WERI-Rb-1 (cell line): ENCODE data around the gene RAB10.
A peak's percentile ranks its signal among the peaks of the same experiment; 100 is the strongest.

Source experiments
- DNase-seq: peaks from one replicate; pipeline ENCODE4 v3.0.0-alpha.2; 2020
- H3K27ac ChIP-seq: fragments of 250-450 bp; sonication (Bioruptor Pico); 2 replicates; pipeline ENCODE4 v1.5.1; 2020; ENCODE audit warnings: mild to moderate bottlenecking, moderate library complexity
- H3K27me3 ChIP-seq: fragments of 250-450 bp; sonication (Bioruptor Pico); 2 replicates; pipeline ENCODE4 v1.5.1; 2021; ENCODE audit warnings: mild to moderate bottlenecking, low read depth, moderate library complexity; ENCODE audit not compliant: insufficient read depth, severe bottlenecking
- H3K36me3 ChIP-seq: fragments of 250-450 bp; sonication (Bioruptor Pico); 2 replicates; pipeline ENCODE4 v1.5.1; 2020; ENCODE audit warnings: mild to moderate bottlenecking, moderate library complexity
- H3K4me3 ChIP-seq: 2 replicates; pipeline ENCODE4 v1.5.1; 2011; ENCODE audit warnings: low read depth, mild to moderate bottlenecking, control low read depth, low read length
- H3K9me3 ChIP-seq: fragments of 250-450 bp; sonication (Bioruptor Pico); 2 replicates; pipeline ENCODE4 v1.5.1; 2021; ENCODE audit warnings: mild to moderate bottlenecking, moderate library complexity; ENCODE audit not compliant: severe bottlenecking
- TF ChIP-seq, protein P1 (sequence below): IDR thresholded peaks from 2 replicates; pipeline ENCODE4 v1.5.1; 2011; ENCODE audit warnings: low read depth, mild to moderate bottlenecking, control low read depth, inconsistent platforms, low read length

RAB10 gene

DNA sequence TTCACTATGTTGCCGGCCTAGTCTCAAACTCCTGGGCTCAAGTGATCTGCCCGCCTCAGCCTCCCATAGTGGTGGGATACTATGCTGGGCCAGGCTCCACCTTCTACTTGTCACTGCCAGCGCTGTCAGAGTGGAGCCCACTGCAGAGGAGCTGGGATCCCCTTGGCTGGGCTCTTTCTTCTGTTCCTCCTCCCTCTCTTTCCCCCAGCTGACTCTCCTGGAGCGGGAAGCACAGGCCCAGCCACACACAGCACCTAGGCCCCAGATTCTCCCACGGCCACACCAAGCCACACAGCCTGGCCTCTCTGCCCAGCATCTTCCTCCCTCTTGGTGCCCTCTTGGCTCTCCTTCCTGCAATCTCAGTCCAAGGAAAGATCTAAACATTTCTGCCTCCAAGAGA is 135.3 kb downstream of the RAB10 start:
- TF ChIP-seq, protein P1, sequence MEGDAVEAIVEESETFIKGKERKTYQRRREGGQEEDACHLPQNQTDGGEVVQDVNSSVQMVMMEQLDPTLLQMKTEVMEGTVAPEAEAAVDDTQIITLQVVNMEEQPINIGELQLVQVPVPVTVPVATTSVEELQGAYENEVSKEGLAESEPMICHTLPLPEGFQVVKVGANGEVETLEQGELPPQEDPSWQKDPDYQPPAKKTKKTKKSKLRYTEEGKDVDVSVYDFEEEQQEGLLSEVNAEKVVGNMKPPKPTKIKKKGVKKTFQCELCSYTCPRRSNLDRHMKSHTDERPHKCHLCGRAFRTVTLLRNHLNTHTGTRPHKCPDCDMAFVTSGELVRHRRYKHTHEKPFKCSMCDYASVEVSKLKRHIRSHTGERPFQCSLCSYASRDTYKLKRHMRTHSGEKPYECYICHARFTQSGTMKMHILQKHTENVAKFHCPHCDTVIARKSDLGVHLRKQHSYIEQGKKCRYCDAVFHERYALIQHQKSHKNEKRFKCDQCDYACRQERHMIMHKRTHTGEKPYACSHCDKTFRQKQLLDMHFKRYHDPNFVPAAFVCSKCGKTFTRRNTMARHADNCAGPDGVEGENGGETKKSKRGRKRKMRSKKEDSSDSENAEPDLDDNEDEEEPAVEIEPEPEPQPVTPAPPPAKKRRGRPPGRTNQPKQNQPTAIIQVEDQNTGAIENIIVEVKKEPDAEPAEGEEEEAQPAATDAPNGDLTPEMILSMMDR = no peak
- no peak for DNase-seq
- H3K27me3 ChIP-seq = no peaks in the 10 kb centered on the region
- no peaks in the 10 kb centered on the region for H3K9me3 ChIP-seq
- H3K36me3 ChIP-seq = no peaks in the 10 kb centered on the region
- no peak overlapping the region for H3K27ac ChIP-seq
- no peak overlapping the region for H3K4me3 ChIP-seq

DNA sequence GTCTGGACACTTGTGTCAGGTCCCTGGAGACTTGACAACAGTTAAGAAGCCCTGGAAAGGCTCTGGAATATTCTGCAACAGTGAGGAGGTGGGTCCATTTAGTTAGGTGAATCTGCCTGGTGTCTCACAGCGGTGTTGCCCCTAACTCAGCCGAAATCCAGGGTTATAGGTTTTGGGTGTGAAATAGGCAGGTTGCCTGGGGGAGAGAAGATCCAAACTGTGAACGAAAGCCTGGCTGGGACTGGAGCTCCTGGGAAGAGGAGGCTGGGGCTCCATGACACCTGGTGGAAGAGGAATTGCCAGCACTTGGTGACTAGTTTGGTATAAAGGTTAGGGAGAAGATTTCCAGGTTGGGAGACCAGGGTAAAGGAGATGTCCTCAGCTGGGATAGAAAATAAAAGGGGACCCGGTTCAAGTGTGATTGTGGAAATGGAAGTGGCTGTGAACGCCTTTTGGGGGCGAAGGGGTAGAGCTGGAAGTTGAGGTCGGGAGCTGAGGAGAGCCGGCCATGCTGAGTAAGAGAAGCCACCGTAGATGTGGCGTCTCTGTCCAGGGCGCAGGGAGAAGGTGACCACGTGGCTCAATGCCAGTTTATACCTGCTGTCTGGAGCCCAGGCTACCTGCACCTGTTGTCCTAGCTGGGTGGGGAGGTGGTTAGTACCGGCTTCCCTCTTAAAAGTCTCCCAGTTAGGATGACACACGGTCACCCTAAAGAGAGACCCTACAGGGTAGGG is 136.0 kb downstream of the RAB10 start:
- TF ChIP-seq, protein P1 = no peak
- no peaks in the 10 kb centered on the region for H3K27me3 ChIP-seq

DNA sequence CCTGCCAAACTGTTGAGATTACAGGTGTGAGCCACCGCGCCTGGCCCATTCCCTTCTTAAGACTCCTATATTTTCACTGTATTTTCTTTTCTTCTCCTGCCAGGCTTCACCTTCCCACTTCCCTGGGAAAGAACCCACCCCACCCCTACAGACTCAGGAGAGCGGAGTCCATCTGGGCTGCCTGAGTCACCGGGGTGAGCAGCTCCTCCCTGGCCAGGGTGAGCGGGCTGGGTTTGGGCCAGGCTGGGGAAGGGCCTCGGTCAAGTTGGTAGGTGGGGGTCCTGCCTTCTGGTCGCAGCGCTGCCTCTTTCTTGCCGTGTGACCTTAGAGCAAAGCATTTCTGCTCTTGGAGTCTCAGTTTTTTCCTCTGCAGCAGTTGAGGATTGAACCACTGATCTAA is 136.9 kb downstream of the RAB10 start:
- TF ChIP-seq, protein P1 = no peak
- DNase-seq = no peak
- no peak overlapping the region for H3K4me3 ChIP-seq
- no peaks in the 10 kb centered on the region for H3K9me3 ChIP-seq
- no peak overlapping the region for H3K27ac ChIP-seq
- H3K27me3 ChIP-seq = no peaks in the 10 kb centered on the region
- no peaks in the 10 kb centered on the region for H3K36me3 ChIP-seq

More for the DNA sequence above, 136.0 kb downstream of the RAB10 start:
- no peaks in the 10 kb centered on the region for H3K36me3 ChIP-seq
- no peaks in the 10 kb centered on the region for H3K9me3 ChIP-seq
- no peak overlapping the region for H3K27ac ChIP-seq
- no peak for DNase-seq
- no peak overlapping the region for H3K4me3 ChIP-seq

DNA sequence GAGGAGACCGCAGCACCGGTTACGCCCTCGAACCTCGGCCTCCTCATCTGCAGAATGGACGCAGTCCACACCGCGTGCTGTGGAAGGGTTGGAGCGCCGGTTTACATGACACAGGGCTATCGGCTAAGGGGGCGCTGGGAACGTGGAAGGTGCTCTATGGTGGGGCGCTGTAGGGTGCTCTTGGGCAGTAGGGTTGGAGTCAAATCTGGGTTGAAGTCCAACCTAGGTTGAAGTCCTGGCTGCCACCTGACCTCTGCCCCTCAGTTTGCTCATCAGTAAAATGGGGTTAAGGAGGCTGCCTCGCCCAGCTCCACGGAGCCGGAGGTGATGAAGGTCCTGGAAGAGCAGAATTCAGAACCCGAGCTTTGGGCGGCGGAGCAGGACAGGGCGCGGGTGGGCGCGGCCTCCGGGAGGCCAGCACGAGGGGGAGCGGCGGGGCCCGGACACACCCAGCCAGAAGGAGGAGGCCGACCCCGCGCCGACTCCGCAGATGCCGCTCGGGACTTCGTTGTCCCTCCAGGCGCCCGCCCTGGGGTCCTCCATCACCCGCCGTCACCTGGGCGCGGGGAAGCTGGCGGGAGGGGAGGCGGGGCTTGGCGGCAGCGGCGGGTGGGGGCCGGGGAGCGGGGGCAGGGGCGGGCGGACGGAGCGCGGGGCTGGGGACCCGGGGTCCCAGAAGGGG is 138.4 kb downstream of the RAB10 start:
- Histone ChIP-seq H3K9me3 (no peaks in the 10 kb centered on the region), H3K27ac (no peak overlapping the region), H3K27me3 (no peaks in the 10 kb centered on the region), H3K4me3 (peak overlapping the region; percentile 44), H3K36me3 (peaks cover 11% of the 10 kb centered on the region)
- peak; percentile 57 for DNase-seq
- TF ChIP-seq, protein P1 = no peak

DNA sequence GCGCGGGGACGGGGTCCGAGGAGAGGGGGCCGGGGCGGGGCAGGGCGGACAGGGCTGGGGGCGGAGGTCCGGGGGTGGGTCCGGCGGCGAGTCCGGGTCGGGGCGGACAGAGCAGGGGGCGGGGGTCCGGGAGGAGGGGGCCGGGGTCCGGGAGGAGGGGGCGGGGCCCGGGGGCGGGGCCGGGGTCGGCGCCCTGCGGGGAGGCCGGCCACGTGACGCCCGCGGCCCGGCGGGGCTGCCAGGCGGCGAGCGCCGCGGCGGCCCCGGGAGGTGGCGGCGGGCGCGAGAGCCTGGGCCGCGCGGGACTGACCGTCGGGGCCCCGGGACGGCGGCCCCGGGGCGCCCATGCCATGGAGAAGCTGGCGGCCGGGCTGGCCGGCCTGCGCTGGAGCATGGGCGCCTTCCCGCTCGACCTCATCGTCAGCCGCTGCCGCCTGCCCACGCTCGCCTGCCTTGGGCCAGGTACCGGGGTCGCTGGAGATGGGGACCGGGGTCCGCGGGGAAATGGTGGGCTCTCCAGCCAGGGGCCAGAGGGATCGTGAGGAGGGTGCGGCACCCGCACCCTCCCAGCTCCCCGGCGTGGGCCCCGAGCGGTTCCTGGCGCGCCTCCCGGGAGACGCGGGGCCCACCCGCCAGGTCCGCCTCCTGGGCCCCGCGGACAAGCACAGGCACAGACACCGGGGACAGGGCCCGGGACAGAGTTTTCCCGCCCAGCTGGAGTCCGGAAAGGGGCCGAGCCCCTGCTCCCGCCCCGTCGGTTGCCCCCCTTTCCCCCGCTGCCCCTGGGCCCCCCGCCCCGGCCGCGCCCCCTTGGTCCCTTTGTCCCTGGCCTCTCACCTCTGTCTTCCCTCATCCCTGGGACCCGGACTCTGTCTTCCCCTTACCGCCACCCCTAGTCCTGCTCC is 139.2 kb downstream of the RAB10 start, which contains the start of gene GAREM2:
TSS of gene GAREM2 (plus strand) at position 218 of the 905 bp plus-strand sequence. CDS start at position 351, 133 bp downstream.
- Histone ChIP-seq H3K36me3 (peaks cover 19% of the 10 kb centered on the region), H3K9me3 (no peaks in the 10 kb centered on the region), H3K27ac (peak within 1 kb of the TSS; percentile 74), H3K27me3 (no peaks in the 10 kb centered on the region), H3K4me3 (peak within 1 kb of the TSS; percentile 62)
- peak; percentile 46 for DNase-seq
- TF ChIP-seq, protein P1 = no peak
